Activated CD8-positive, alpha-beta T cell treated with anti-CD3 and anti-CD28 coated beads, Interleukin-2, amount 10 ng/mL, durations not matched to agents 7 days and 5 days (primary cell): ENCODE results near the gene ADGRL2. TPM values are rescaled to one million over a fixed set of nuclear protein-coding genes. Genes with fewer than 3 reads are reported as not detected.
"Not testable (repeated sequence)": the region's sequence is repeated elsewhere in the genome, so short reads cannot be mapped to it uniquely, and the experiment has no call there.

Experiments
- ATAC-seq: fragments of 150-1000 bp; cut with Tn5 transposase; one replicate; pipeline ENCODE4 v1.10.0; 2021; ENCODE audit warnings: moderate library complexity
- CTCF ChIA-PET: fragments of 350-600 bp; sonication (Branson Sonifier 250); formaldehyde crosslinking; loops from one replicate; lab custom pipeline; 2021; ENCODE audit warnings: antibody characterized with exemption; lab: Charles Lee
- POLR2A ChIA-PET: fragments of 350-600 bp; sonication (Branson Sonifier 250); formaldehyde crosslinking; loops from one replicate; lab custom pipeline; 2021; ENCODE audit warnings: antibody characterized with exemption; lab: Charles Lee
- DNase-seq: peaks from one replicate; pipeline ENCODE4 v3.0.0-alpha.2; 2020
- H3K27ac Mint-ChIP-seq: one replicate; pipeline ENCODE4 v1.8.0; 2021; ENCODE audit warnings: mild to moderate bottlenecking, mixed read lengths
- H3K27me3 Mint-ChIP-seq: one replicate; pipeline ENCODE4 v1.8.0; 2021; ENCODE audit warnings: low read depth, mixed read lengths
- H3K36me3 Mint-ChIP-seq: one replicate; pipeline ENCODE4 v1.8.0; 2021; ENCODE audit warnings: low read depth, mixed read lengths
- H3K4me1 Mint-ChIP-seq: one replicate; pipeline ENCODE4 v1.8.0; 2021; ENCODE audit warnings: low read depth, mixed read lengths
- H3K4me3 Mint-ChIP-seq: one replicate; pipeline ENCODE4 v1.8.0; 2021; ENCODE audit warnings: mild to moderate bottlenecking, mixed read lengths
- H3K9me3 Mint-ChIP-seq: one replicate; pipeline ENCODE4 v1.8.0; 2022; ENCODE audit warnings: mixed read lengths; ENCODE audit not compliant: insufficient read depth
- total RNA-seq, 2 experiments: library from RNA; stranded (reverse); gene quantifications; one replicate each; pipeline ENCODE4 v1.2.3, GENCODE V29; 2021

Gene ADGRL2
- total RNA-seq, 2 experiments from 2014 or later, result not detected

GRCh38 chr1:81867235-81867634 lies 66.5 kb downstream of the ADGRL2 start:
- no peak for DNase-seq

GRCh38 chr1:81869307-81869706 lies 68.6 kb downstream of the ADGRL2 start:
- Mint-ChIP-seq H3K36me3 (no peaks in the 10 kb centered on the region), H3K27ac (no peak overlapping the region), H3K27me3 (no peaks in the 10 kb centered on the region), H3K4me1 (no peaks in the 10 kb centered on the region), H3K4me3 (no peak overlapping the region), H3K9me3 (no peaks in the 10 kb centered on the region)
- ChIA-PET CTCF (no interaction called here), POLR2A (no interaction called here)
- ATAC-seq, result no peak
- no peak for DNase-seq

More at GRCh38 chr1:81867235-81867634, 66.5 kb downstream of the ADGRL2 start:
- ChIA-PET POLR2A (no interaction called here), CTCF (no interaction called here)
- no peak overlapping the region for H3K27ac Mint-ChIP-seq
- no peaks in the 10 kb centered on the region for H3K27me3 Mint-ChIP-seq
- H3K4me3 Mint-ChIP-seq, result no peak overlapping the region
- H3K4me1 Mint-ChIP-seq, result no peaks in the 10 kb centered on the region
- ATAC-seq, result no peak
- H3K36me3 Mint-ChIP-seq, result no peaks in the 10 kb centered on the region
- H3K9me3 Mint-ChIP-seq, result peaks cover 6% of the 10 kb centered on the region

GRCh38 chr1:81871091-81871490 lies 70.4 kb downstream of the ADGRL2 start:
- POLR2A ChIA-PET, H3K27me3 Mint-ChIP-seq, DNase-seq, H3K4me3 Mint-ChIP-seq, H3K4me1 Mint-ChIP-seq, H3K27ac Mint-ChIP-seq, H3K9me3 Mint-ChIP-seq, H3K36me3 Mint-ChIP-seq, CTCF ChIA-PET, ATAC-seq: not testable (repeated sequence)

- no peak for DNase-seq
- no peaks in the 10 kb centered on the region for H3K9me3 Mint-ChIP-seq
- H3K27ac Mint-ChIP-seq, result no peak overlapping the region
- no peak overlapping the region for H3K4me3 Mint-ChIP-seq
- ChIA-PET POLR2A (no interaction called here), CTCF (no interaction called here)
- H3K27me3 Mint-ChIP-seq, result no peaks in the 10 kb centered on the region
- ATAC-seq, result no peak
- no peaks in the 10 kb centered on the region for H3K4me1 Mint-ChIP-seq
- no peaks in the 10 kb centered on the region for H3K36me3 Mint-ChIP-seq
Measured at GRCh38 chr1:81873946-81874345, 73.2 kb downstream of the ADGRL2 start.

- no peak overlapping the region for H3K4me3 Mint-ChIP-seq
- CTCF ChIA-PET, result no interaction called here
- ATAC-seq (no peak), DNase-seq (no peak)
- no peaks in the 10 kb centered on the region for H3K36me3 Mint-ChIP-seq
- no peaks in the 10 kb centered on the region for H3K27me3 Mint-ChIP-seq
- no peaks in the 10 kb centered on the region for H3K4me1 Mint-ChIP-seq
- POLR2A ChIA-PET, result no interaction called here
- H3K9me3 Mint-ChIP-seq, result no peaks in the 10 kb centered on the region
- no peak overlapping the region for H3K27ac Mint-ChIP-seq
Measured at GRCh38 chr1:81874461-81874860, 73.7 kb downstream of the ADGRL2 start.

GRCh38 chr1:81874940-81875339 lies 74.2 kb downstream of the ADGRL2 start:
- H3K36me3 Mint-ChIP-seq, result no peaks in the 10 kb centered on the region
- CTCF ChIA-PET, result no interaction called here
- POLR2A ChIA-PET, result no interaction called here
- ATAC-seq, result no peak
- H3K27me3 Mint-ChIP-seq, result no peaks in the 10 kb centered on the region
- DNase-seq, result no peak
- H3K9me3 Mint-ChIP-seq, result no peaks in the 10 kb centered on the region
- no peaks in the 10 kb centered on the region for H3K4me1 Mint-ChIP-seq
- H3K27ac Mint-ChIP-seq, result no peak overlapping the region
- H3K4me3 Mint-ChIP-seq, result no peak overlapping the region

GRCh38 chr1:81876901-81877733 lies 76.4 kb downstream of the ADGRL2 start:
- ATAC-seq (no peak), DNase-seq (no peak)
- no peak overlapping the region for H3K4me3 Mint-ChIP-seq
- CTCF ChIA-PET, result no interaction called here
- no peaks in the 10 kb centered on the region for H3K36me3 Mint-ChIP-seq
- no peaks in the 10 kb centered on the region for H3K27me3 Mint-ChIP-seq
- POLR2A ChIA-PET, result no interaction called here
- H3K27ac Mint-ChIP-seq, result no peak overlapping the region
- no peaks in the 10 kb centered on the region for H3K4me1 Mint-ChIP-seq
- no peaks in the 10 kb centered on the region for H3K9me3 Mint-ChIP-seq

- Mint-ChIP-seq H3K4me1 (no peaks in the 10 kb centered on the region), H3K9me3 (no peaks in the 10 kb centered on the region), H3K27ac (no peak overlapping the region), H3K36me3 (no peaks in the 10 kb centered on the region), H3K27me3 (no peaks in the 10 kb centered on the region), H3K4me3 (no peak overlapping the region)
- POLR2A ChIA-PET, result no interaction called here
- no peak for ATAC-seq
- no peak for DNase-seq
- CTCF ChIA-PET, result no interaction called here
Measured at GRCh38 chr1:81877940-81878339, 77.2 kb downstream of the ADGRL2 start.

GRCh38 chr1:81878538-81878937 lies 77.8 kb downstream of the ADGRL2 start:
- ChIA-PET POLR2A (no interaction called here), CTCF (no interaction called here)
- no peak overlapping the region for H3K4me3 Mint-ChIP-seq
- H3K27me3 Mint-ChIP-seq, result no peaks in the 10 kb centered on the region
- DNase-seq (no peak), ATAC-seq (no peak)
- no peak overlapping the region for H3K27ac Mint-ChIP-seq
- no peaks in the 10 kb centered on the region for H3K4me1 Mint-ChIP-seq
- no peaks in the 10 kb centered on the region for H3K9me3 Mint-ChIP-seq
- H3K36me3 Mint-ChIP-seq, result no peaks in the 10 kb centered on the region

- no peaks in the 10 kb centered on the region for H3K9me3 Mint-ChIP-seq
- ATAC-seq, result no peak
- H3K27me3 Mint-ChIP-seq, result no peaks in the 10 kb centered on the region
- no peaks in the 10 kb centered on the region for H3K4me1 Mint-ChIP-seq
- CTCF ChIA-PET, result no interaction called here
- no peak overlapping the region for H3K4me3 Mint-ChIP-seq
- POLR2A ChIA-PET, result no interaction called here
- no peaks in the 10 kb centered on the region for H3K36me3 Mint-ChIP-seq
- H3K27ac Mint-ChIP-seq, result no peak overlapping the region
- DNase-seq, result no peak
Measured at GRCh38 chr1:81880781-81881180, 80.0 kb downstream of the ADGRL2 start.

- ChIA-PET POLR2A (no interaction called here), CTCF (no interaction called here)
- ATAC-seq, result no peak
- H3K36me3 Mint-ChIP-seq, result no peaks in the 10 kb centered on the region
- H3K4me1 Mint-ChIP-seq, result no peaks in the 10 kb centered on the region
- no peak overlapping the region for H3K4me3 Mint-ChIP-seq
- H3K27me3 Mint-ChIP-seq, result no peaks in the 10 kb centered on the region
- H3K9me3 Mint-ChIP-seq, result no peaks in the 10 kb centered on the region
- no peak overlapping the region for H3K27ac Mint-ChIP-seq
- DNase-seq, result no peak
Measured at GRCh38 chr1:81885291-81885690, 84.6 kb downstream of the ADGRL2 start.

GRCh38 chr1:81886292-81886691 lies 85.6 kb downstream of the ADGRL2 start:
- H3K9me3 Mint-ChIP-seq, H3K27ac Mint-ChIP-seq, H3K4me3 Mint-ChIP-seq, DNase-seq, CTCF ChIA-PET, H3K4me1 Mint-ChIP-seq, POLR2A ChIA-PET, H3K36me3 Mint-ChIP-seq, ATAC-seq, H3K27me3 Mint-ChIP-seq: not testable (repeated sequence)
